ENCODE data around the gene ZSWIM4.
A peak's percentile ranks its signal among the peaks of the same experiment; 100 is the strongest.

The ZSWIM4 gene

GRCh38 chr19:13856497-13856896 lies 61.3 kb downstream of the ZSWIM4 start:
- H3K4me1 ChIP-seq (ENCODE audit: insufficient read depth, poor library complexity, severe bottlenecking), result peaks cover 33% of the 10 kb centered on the region
- peak overlapping the region; percentile 98 for H3K27ac ChIP-seq (ENCODE audit: poor library complexity, severe bottlenecking)
- no peaks in the 10 kb centered on the region for H3K9me3 ChIP-seq (ENCODE audit: severe bottlenecking)
- no peaks in the 10 kb centered on the region for H3K27me3 ChIP-seq (ENCODE audit: insufficient read depth, poor library complexity, severe bottlenecking)
- H3K36me3 ChIP-seq (ENCODE audit: low read depth), result no peaks in the 10 kb centered on the region
- no peak for DNase-seq (ENCODE audit: low spot score)
- H3K4me3 ChIP-seq (ENCODE audit: severe bottlenecking), result no peak overlapping the region
- no peak for TF ChIP-seq CTCF (IDR thresholded peaks at IDR 0.05; ENCODE audit: poor library complexity, severe bottlenecking)
- no peak for ATAC-seq (ENCODE audit: low read depth)

GRCh38 chr19:13859361-13859880 lies 64.2 kb downstream of the ZSWIM4 start:
- Histone ChIP-seq H3K4me1 (ENCODE audit: insufficient read depth, poor library complexity, severe bottlenecking) (peaks cover 15% of the 10 kb centered on the region), H3K27me3 (ENCODE audit: insufficient read depth, poor library complexity, severe bottlenecking) (no peaks in the 10 kb centered on the region), H3K36me3 (ENCODE audit: low read depth) (no peaks in the 10 kb centered on the region), H3K27ac (ENCODE audit: poor library complexity, severe bottlenecking) (peak overlapping the region; percentile 98), H3K9me3 (ENCODE audit: severe bottlenecking) (no peaks in the 10 kb centered on the region), H3K4me3 (ENCODE audit: severe bottlenecking) (no peak overlapping the region)
- no peak for TF ChIP-seq CTCF (IDR thresholded peaks at IDR 0.05; ENCODE audit: poor library complexity, severe bottlenecking)
- DNase-seq (ENCODE audit: low spot score) (no peak), ATAC-seq (ENCODE audit: low read depth) (no peak)

- no peak overlapping the region for H3K4me3 ChIP-seq (ENCODE audit: severe bottlenecking)
- DNase-seq (ENCODE audit: low spot score) (no peak), ATAC-seq (ENCODE audit: low read depth) (no peak)
- no peaks in the 10 kb centered on the region for H3K27me3 ChIP-seq (ENCODE audit: insufficient read depth, poor library complexity, severe bottlenecking)
- peak overlapping the region; percentile 98 for H3K27ac ChIP-seq (ENCODE audit: poor library complexity, severe bottlenecking)
- H3K9me3 ChIP-seq (ENCODE audit: severe bottlenecking), result no peaks in the 10 kb centered on the region
- no peaks in the 10 kb centered on the region for H3K36me3 ChIP-seq (ENCODE audit: low read depth)
- no peak for TF ChIP-seq CTCF (IDR thresholded peaks at IDR 0.05; ENCODE audit: poor library complexity, severe bottlenecking)
- peaks cover 12% of the 10 kb centered on the region for H3K4me1 ChIP-seq (ENCODE audit: insufficient read depth, poor library complexity, severe bottlenecking)
These were observed 65.6 kb downstream of the ZSWIM4 start for GRCh38 chr19:13860679-13861391.

GRCh38 chr19:13861392-13861713 lies 66.1 kb downstream of the ZSWIM4 start:
- peaks cover 12% of the 10 kb centered on the region for H3K4me1 ChIP-seq (ENCODE audit: insufficient read depth, poor library complexity, severe bottlenecking)
- no peak overlapping the region for H3K4me3 ChIP-seq (ENCODE audit: severe bottlenecking)
- H3K27ac ChIP-seq (ENCODE audit: poor library complexity, severe bottlenecking), result peak overlapping the region; percentile 98
- no peaks in the 10 kb centered on the region for H3K36me3 ChIP-seq (ENCODE audit: low read depth)
- DNase-seq (ENCODE audit: low spot score), result no peak
- ATAC-seq (ENCODE audit: low read depth), result no peak
- no peaks in the 10 kb centered on the region for H3K9me3 ChIP-seq (ENCODE audit: severe bottlenecking)
- peaks cover 3% of the 10 kb centered on the region for H3K27me3 ChIP-seq (ENCODE audit: insufficient read depth, poor library complexity, severe bottlenecking)
- TF ChIP-seq CTCF (IDR thresholded peaks at IDR 0.05; ENCODE audit: poor library complexity, severe bottlenecking), result no peak

Measured in RWPE2 (cell line).